Immature natural killer cell (primary cell): Measurements from ENCODE around the gene KDM4C. TPM values are rescaled to one million over a fixed set of nuclear protein-coding genes. Genes with fewer than 3 reads are reported as not detected.

Experiments
- DNase-seq, 3 donors: peaks; one replicate each; pipeline ENCODE4 v3.0.0; 2022; ENCODE audit warnings: mixed read lengths in 1 of 3
- H3K27ac Mint-ChIP-seq, 6 donors: one replicate each; pipeline ENCODE4 v1.8.0; 2020; ENCODE audit warnings: mixed read lengths in 6 of 6, mild to moderate bottlenecking in 5 of 6, inconsistent platforms in 4 of 6, moderate library complexity in 3 of 6
- H3K27me3 Mint-ChIP-seq, 3 donors: one replicate each; pipeline ENCODE4 v1.8.0; 2020 to 2021; ENCODE audit warnings: low read depth in 3 of 3, mild to moderate bottlenecking in 3 of 3, mixed read lengths in 3 of 3, moderate library complexity in 3 of 3, inconsistent platforms in 1 of 3
- H3K36me3 Mint-ChIP-seq, 3 donors: one replicate each; pipeline ENCODE4 v1.8.0; 2020; ENCODE audit warnings: mixed read lengths in 3 of 3, inconsistent platforms in 2 of 3, mild to moderate bottlenecking in 2 of 3
- H3K4me1 Mint-ChIP-seq, 2 donors: one replicate each; pipeline ENCODE4 v1.8.0; 2020; ENCODE audit warnings: inconsistent platforms in 2 of 2, mild to moderate bottlenecking in 2 of 2, mixed read lengths in 2 of 2, moderate library complexity in 1 of 2
- H3K4me3 Mint-ChIP-seq, 5 donors: one replicate each; pipeline ENCODE4 v1.8.0; 2020; ENCODE audit warnings: mild to moderate bottlenecking in 5 of 5, mixed read lengths in 5 of 5, inconsistent platforms in 3 of 5, moderate library complexity in 3 of 5
- H3K9me3 Mint-ChIP-seq, 6 donors: one replicate each; pipeline ENCODE4 v1.8.0; 2020; ENCODE audit warnings: mild to moderate bottlenecking in 6 of 6, mixed read lengths in 6 of 6, inconsistent platforms in 4 of 6, moderate library complexity in 3 of 6
- polyA plus RNA-seq, 3 donors: library from polyadenylated mRNA; unstranded; fragments of 300-500 nt; fragmentation: Illumina TruSeq; gene quantifications; one replicate each; pipeline ENCODE4 v1.2.3, GENCODE V29; 2021

The KDM4C gene
- polyA plus RNA-seq, 3 donors from 2014 or later = 18.2 to 45.6 (median 29.9) TPM

DNA sequence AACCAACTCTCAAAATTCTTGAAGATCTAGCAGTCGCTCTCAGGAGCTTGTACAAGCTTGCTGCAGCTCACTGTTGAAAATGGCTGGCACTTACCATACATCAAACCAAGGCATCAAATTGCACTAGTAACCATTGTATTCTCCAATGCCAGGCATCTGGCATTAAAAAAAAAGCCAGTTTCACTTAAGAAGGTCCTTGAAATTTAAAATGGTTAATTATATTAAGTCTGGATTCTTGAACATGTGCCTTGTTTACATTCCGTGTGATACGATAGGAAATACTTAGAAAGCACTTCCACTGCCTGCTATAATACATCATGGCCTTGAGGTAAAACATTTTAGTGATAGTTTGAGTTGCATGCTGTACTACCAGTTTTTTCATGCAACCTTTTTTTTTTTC is 300.7 kb downstream of the KDM4C start:
- Mint-ChIP-seq H3K9me3 (no peaks in the 10 kb centered on the region), H3K36me3 (peaks cover 2 to 17% (median 2%) of the 10 kb centered on the region in 3 donors), H3K27ac (peak overlapping the region in 1 of 6 donors; percentile 64), H3K4me3 (no peak overlapping the region), H3K4me1 (peaks cover 0 to 14% of the 10 kb centered on the region in 2 donors), H3K27me3 (peaks cover 0 to 1% (median 0%) of the 10 kb centered on the region in 3 donors)
- DNase-seq = no peak

DNA sequence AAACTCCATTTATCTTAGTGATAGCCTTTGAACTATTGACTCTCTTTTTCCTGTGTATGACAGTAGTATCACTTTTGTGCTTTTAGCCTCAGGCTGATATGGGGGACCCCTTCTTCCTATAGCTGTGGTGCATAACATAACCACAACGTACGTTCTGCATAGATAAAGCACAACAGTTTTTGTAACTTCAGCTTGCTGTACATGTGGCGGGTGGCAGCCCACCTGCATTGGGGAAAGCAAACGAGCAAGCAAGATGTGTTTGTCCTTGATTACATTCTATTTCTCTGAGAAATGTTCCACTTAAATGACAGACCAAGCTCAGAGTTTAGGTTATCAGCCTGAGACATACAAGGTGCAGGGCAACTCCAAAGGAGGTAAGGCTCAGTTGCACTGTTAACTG is 309.4 kb downstream of the KDM4C start:
- no peaks in the 10 kb centered on the region for H3K9me3 Mint-ChIP-seq
- no peaks in the 10 kb centered on the region for H3K4me1 Mint-ChIP-seq
- peaks cover 4 to 6% (median 4%) of the 10 kb centered on the region in 3 donors for H3K36me3 Mint-ChIP-seq
- H3K4me3 Mint-ChIP-seq = no peak overlapping the region
- H3K27ac Mint-ChIP-seq = peak overlapping the region in 1 of 6 donors; percentile 11
- no peak for DNase-seq
- H3K27me3 Mint-ChIP-seq = peaks cover 0 to 3% (median 1%) of the 10 kb centered on the region in 3 donors

DNA sequence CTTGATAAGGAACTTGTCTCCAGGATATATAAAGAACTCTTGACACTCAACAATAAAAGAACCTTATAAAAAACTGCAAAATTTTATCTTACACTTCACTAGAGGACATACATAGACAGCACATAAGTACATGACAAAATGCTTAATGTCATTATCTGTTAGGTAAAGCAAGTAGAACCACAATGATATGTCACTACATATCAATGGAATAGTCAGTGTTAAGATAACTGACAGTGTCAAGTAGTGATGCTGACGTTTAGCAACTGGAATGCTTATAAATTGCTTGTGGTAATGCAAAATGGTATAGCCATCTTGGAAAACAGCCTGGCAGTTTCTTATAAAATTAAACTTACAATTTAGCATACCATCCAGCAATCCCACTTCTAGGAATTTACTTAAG is 314.1 kb downstream of the KDM4C start:
- Mint-ChIP-seq H3K27ac (peak overlapping the region in 1 of 6 donors; percentile 15), H3K36me3 (peaks cover 4 to 22% (median 13%) of the 10 kb centered on the region in 3 donors), H3K27me3 (peaks cover 0 to 3% (median 2%) of the 10 kb centered on the region in 3 donors)

DNA sequence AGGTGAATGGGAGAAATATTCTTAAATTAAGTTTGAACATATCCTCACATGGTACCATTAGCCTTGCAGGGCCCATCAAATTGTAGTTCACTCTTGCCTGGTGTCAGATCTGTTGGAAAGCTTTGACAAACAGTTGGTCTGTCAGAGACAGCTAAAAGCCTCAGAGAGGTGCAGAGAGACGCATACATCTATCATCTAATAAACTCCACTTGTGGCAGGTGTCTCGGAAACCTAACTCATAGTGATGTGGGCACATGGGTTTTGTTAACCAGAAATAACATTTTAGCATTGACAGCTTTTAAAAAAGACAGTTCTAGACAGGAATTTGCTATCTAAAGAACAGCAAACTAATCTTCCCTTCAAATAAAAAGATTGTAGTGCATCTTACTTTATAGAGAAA is 315.9 kb downstream of the KDM4C start:
- peaks cover 8 to 36% (median 20%) of the 10 kb centered on the region in 3 donors for H3K36me3 Mint-ChIP-seq
- no peak overlapping the region for H3K4me3 Mint-ChIP-seq
- no peak for DNase-seq
- peak overlapping the region in 2 of 6 donors; percentile 30 to 45 for H3K27ac Mint-ChIP-seq
- no peaks in the 10 kb centered on the region for H3K9me3 Mint-ChIP-seq
- no peaks in the 10 kb centered on the region for H3K4me1 Mint-ChIP-seq
- H3K27me3 Mint-ChIP-seq = peaks cover 0 to 3% (median 2%) of the 10 kb centered on the region in 3 donors

More for the DNA sequence above, 314.1 kb downstream of the KDM4C start:
- Mint-ChIP-seq H3K4me3 (no peak overlapping the region), H3K4me1 (no peaks in the 10 kb centered on the region), H3K9me3 (no peaks in the 10 kb centered on the region)
- DNase-seq = no peak

DNA sequence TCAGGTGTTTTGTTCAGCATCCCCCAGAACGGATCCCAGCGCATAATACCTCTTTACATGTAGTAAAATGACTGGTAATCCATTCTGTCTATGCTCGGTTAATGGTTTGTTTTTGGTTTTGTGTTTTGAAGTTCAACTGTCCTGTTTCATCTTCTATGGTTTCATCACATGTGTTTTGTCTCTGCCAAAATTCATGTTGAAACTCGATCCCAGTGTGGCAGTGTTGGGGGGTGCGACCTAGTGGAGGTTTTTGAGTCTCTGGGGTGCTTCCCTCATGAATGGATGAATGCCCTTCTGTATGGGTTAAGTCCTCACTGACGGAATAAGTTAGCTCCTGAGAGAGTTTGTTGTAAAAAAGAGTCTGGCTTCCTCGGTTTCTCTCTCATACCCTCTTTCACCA is 317.4 kb downstream of the KDM4C start:
- Mint-ChIP-seq H3K27me3 (peaks cover 0 to 2% (median 0%) of the 10 kb centered on the region in 3 donors), H3K4me3 (no peak overlapping the region), H3K27ac (peak overlapping the region in 1 of 6 donors; percentile 30), H3K36me3 (peaks cover 17 to 50% (median 27%) of the 10 kb centered on the region in 3 donors), H3K4me1 (no peaks in the 10 kb centered on the region), H3K9me3 (no peaks in the 10 kb centered on the region)
- no peak for DNase-seq

DNA sequence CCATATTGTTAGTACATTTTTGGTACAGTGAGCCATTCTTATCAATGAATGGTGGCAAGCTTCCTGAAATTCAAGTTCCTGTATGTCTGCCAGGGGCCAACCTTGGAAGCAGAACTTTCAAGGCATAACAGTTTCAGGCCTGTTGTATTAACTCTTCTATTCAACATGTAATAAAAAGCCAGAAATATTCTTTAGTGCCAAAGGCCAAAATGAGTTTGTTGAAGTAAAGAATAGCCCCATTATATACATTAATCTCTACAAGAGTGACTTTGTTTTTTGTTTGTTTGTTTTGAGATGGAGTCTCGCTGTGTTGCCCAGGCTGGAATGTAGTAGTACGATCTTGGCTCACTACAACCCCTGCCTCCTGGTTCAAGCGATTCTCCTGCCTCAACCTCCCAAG is 321.3 kb downstream of the KDM4C start:
- H3K36me3 Mint-ChIP-seq = peaks cover 17 to 42% (median 30%) of the 10 kb centered on the region in 3 donors

DNA sequence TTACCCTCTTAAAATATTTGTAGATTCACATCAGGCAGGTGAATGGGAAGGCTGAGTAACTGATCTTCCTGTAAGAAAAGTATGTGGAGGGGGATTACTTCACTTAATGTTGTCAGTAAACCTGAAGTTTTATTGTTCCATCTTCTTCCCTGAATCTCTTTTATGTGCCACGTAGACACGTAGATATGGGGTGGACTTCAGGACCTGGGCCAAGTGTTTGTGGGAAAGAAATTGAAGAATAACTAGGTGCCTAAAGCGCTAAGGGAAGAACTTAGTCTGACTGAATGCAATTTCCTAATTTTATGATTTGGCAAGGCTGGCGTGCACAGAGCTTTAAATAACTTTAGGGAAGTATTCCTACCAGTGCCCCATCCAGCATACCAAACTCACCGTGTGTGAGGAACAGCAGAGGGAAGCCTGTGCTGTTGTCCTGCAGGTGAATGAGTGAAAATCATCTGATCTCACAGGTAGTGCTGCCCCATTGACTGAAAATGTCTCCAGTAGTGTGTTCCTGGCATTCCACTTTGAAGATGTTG is 323.4 kb downstream of the KDM4C start:
- peaks cover 0 to 3% (median 2%) of the 10 kb centered on the region in 3 donors for H3K27me3 Mint-ChIP-seq
- H3K4me1 Mint-ChIP-seq = no peaks in the 10 kb centered on the region
- no peak for DNase-seq
- H3K27ac Mint-ChIP-seq = no peak overlapping the region
- H3K36me3 Mint-ChIP-seq = peaks cover 16 to 40% (median 26%) of the 10 kb centered on the region in 3 donors
- no peak overlapping the region for H3K4me3 Mint-ChIP-seq
- no peaks in the 10 kb centered on the region for H3K9me3 Mint-ChIP-seq

More for the DNA sequence above, 321.3 kb downstream of the KDM4C start:
- no peak for DNase-seq
- Mint-ChIP-seq H3K27me3 (no peaks in the 10 kb centered on the region), H3K9me3 (no peaks in the 10 kb centered on the region), H3K4me3 (no peak overlapping the region), H3K27ac (no peak overlapping the region), H3K4me1 (no peaks in the 10 kb centered on the region)

DNA sequence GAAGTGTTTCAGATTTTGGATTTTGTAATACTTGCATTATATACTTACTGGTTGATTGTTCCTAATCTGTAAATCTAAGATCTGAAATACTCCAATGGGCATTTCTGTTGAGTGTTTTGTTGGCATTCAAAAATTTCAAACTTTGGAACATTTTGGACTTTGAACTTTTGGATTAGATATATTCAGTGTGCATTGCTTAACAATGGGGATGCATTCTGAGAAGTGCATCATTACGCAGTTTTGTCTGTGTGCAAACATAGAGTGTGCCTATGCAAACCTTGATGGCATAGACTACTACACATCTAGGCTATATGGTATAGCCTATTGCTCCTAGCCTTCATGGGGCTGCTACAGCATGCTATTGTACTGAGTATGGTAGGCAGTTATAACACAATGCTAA is 325.4 kb downstream of the KDM4C start:
- H3K36me3 Mint-ChIP-seq = peaks cover 15 to 30% (median 18%) of the 10 kb centered on the region in 3 donors
- H3K4me3 Mint-ChIP-seq = no peak overlapping the region
- H3K4me1 Mint-ChIP-seq = no peaks in the 10 kb centered on the region
- no peak overlapping the region for H3K27ac Mint-ChIP-seq
- peaks cover 0 to 3% (median 2%) of the 10 kb centered on the region in 3 donors for H3K27me3 Mint-ChIP-seq
- no peak for DNase-seq
- no peaks in the 10 kb centered on the region for H3K9me3 Mint-ChIP-seq

DNA sequence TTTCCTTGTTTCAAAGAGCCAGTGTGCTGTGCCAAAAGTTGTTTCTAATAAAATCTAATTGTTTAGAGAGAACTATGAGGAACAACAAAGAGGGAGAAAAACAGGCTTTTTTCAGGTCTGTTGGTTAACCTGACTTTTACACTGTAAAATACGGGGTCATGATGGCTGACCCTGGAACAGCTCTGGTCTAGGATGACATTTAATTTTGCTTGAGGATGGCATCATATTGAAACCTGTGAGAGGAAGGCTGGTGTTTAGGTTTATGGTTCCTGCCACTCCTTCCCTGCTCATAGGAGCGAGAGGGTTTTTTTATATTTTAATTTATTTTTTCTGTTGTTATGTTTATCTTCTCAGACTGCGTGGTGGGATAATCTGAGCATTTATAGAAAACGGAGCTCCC is 327.6 kb downstream of the KDM4C start:
- no peak overlapping the region for H3K4me3 Mint-ChIP-seq
- H3K36me3 Mint-ChIP-seq = peaks cover 3 to 10% (median 7%) of the 10 kb centered on the region in 3 donors
- peaks cover 0 to 3% (median 2%) of the 10 kb centered on the region in 3 donors for H3K27me3 Mint-ChIP-seq
- DNase-seq = no peak
- no peaks in the 10 kb centered on the region for H3K9me3 Mint-ChIP-seq
- peaks cover 0 to 13% of the 10 kb centered on the region in 2 donors for H3K4me1 Mint-ChIP-seq
- H3K27ac Mint-ChIP-seq = no peak overlapping the region

DNA sequence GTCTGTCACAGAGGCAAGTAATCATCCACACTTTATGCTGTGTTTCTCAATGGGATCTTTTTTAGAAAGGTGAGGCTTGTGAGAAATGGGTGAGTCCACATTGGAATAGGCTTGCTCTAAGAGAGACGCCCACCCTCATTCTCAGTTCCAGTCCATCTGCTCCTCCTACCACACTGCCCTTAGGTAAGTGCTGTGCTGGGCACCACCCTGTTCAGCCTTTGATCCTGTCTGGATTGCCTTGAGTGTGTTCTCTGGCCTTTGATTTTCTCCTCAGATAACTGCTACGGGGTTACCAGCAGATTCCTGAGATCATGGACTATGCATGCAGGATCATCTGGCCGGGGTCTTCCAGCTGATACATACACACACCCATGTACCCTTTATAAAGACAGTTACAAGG is 328.6 kb downstream of the KDM4C start:
- DNase-seq = no peak
- no peak overlapping the region for H3K4me3 Mint-ChIP-seq
- H3K27me3 Mint-ChIP-seq = peaks cover 0 to 3% (median 2%) of the 10 kb centered on the region in 3 donors
- H3K4me1 Mint-ChIP-seq = peaks cover 0 to 19% of the 10 kb centered on the region in 2 donors
- H3K9me3 Mint-ChIP-seq = no peaks in the 10 kb centered on the region
- no peak overlapping the region for H3K27ac Mint-ChIP-seq
- peaks cover 3 to 10% (median 3%) of the 10 kb centered on the region in 3 donors for H3K36me3 Mint-ChIP-seq

DNA sequence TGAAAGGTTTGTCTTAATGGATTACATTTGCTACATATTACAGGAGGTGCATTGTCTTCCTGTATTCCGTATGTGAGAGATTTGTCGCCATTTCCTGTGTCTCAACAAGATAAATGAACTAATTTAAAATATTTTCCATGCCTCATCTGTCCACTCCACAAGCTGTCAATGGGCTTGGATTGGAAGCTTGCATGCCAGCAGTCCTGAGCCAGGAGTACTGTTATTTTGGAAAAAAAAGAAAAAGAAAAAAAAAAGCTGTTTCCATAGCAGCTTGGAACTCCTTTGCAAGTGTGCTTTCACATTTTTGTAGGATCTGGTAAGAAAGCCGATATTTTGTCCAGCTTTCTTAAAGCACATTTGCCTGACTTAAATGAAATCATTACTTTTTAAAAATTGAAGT is 330.8 kb downstream of the KDM4C start:
- DNase-seq = no peak
- Mint-ChIP-seq H3K27me3 (peaks cover 0 to 3% (median 2%) of the 10 kb centered on the region in 3 donors), H3K27ac (no peak overlapping the region), H3K4me3 (no peak overlapping the region), H3K9me3 (no peaks in the 10 kb centered on the region), H3K4me1 (peaks cover 2 to 36% of the 10 kb centered on the region in 2 donors), H3K36me3 (peaks cover 0 to 16% (median 12%) of the 10 kb centered on the region in 3 donors)

DNA sequence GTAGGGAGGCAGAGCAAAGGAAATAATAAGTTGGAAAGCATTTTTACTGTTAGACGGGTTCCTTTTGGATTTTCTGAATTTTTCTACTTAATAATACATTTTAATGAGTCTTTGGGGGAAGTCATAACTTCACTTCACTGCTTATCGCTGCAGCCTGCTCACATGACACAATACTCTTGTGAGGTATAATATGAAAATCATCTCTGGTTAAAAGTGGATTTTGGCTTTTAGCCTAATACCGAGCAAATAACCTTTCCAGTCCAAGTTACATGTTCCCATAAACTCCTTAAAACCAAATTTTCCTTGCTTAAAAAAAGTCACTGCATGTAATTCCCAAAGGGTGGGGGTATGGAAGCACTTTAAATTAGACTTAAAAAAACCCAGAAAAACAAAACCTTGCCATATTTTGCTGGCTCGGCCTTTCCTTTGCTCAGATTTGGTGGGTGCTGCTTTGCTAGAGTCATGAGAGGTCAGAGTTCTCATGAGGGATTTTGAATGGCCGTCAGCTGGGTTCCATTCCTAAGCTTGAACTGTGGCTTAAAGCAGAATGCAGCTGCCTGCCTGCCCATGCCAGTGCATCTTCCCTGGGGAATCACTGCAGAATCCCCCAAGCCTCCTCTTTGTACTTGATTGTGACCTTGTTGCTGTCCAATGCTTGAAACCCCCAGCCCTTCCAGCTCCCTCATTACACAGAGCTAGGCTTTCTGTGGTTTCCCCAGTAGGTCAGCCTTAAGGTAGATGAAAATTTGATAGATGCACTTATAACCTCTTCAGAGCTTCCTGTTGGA is 331.8 kb downstream of the KDM4C start:
- DNase-seq = no peak
- H3K4me1 Mint-ChIP-seq = peaks cover 2 to 36% of the 10 kb centered on the region in 2 donors
- H3K9me3 Mint-ChIP-seq = no peaks in the 10 kb centered on the region
- H3K36me3 Mint-ChIP-seq = peaks cover 0 to 15% (median 12%) of the 10 kb centered on the region in 3 donors
- peak overlapping the region in 2 of 6 donors; percentile 34 to 51 for H3K27ac Mint-ChIP-seq
- H3K27me3 Mint-ChIP-seq = peaks cover 0 to 3% (median 2%) of the 10 kb centered on the region in 3 donors
- H3K4me3 Mint-ChIP-seq = no peak overlapping the region

DNA sequence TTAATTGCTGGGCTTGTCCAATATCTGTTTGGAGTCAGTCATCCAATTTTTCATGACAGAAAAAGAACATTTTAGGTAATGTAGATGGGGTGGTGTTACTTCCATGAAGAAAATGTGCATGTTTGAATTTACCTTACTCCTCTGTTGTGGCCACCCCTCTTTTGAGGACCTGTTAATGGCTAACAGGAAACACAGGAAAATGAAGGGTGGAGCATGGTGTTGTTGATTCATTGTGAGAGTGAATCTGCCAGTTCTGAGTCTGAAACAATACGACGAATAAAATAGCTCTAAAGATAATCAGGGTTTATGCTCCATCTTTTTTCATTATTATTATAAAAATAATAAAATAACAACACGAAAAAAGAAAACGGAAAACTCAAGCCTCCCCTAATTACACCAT is 335.3 kb downstream of the KDM4C start:
- Mint-ChIP-seq H3K9me3 (no peaks in the 10 kb centered on the region), H3K36me3 (peaks cover 7 to 20% (median 11%) of the 10 kb centered on the region in 3 donors), H3K27me3 (peaks cover 0 to 4% (median 0%) of the 10 kb centered on the region in 3 donors), H3K4me1 (peaks cover 2 to 36% of the 10 kb centered on the region in 2 donors), H3K27ac (peak overlapping the region in 1 of 6 donors; percentile 8), H3K4me3 (no peak overlapping the region)
- DNase-seq = no peak

DNA sequence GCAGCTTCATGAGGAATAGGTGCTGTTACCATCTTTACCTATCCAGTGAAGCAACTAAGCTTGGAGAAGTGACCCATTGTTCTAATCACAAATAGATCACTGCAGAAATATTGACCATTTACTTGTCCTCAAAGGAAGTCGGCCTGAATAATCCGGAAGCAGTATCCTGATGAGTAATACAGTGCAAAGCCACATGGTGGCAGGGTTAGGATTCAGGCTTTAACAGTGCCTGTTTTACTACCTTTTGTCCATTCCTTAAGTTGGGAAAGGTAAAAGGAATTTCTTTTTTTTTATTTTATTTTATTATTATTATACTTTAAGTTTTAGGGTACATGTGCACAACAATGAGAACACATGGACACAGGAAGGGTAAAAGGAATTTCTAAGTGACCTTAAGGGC is 336.3 kb downstream of the KDM4C start:
- peaks cover 0 to 4% (median 0%) of the 10 kb centered on the region in 3 donors for H3K27me3 Mint-ChIP-seq
- no peak overlapping the region for H3K4me3 Mint-ChIP-seq
- no peak overlapping the region for H3K27ac Mint-ChIP-seq
- no peaks in the 10 kb centered on the region for H3K9me3 Mint-ChIP-seq
- peaks cover 2 to 35% of the 10 kb centered on the region in 2 donors for H3K4me1 Mint-ChIP-seq
- H3K36me3 Mint-ChIP-seq = peaks cover 13 to 30% (median 19%) of the 10 kb centered on the region in 3 donors
- no peak for DNase-seq
